Measurements from ENCODE around the gene SLC35E2B.
"Not testable (repeated sequence)": the region's sequence is repeated elsewhere in the genome, so short reads cannot be mapped to it uniquely, and the experiment has no call there.

Gene SLC35E2B

DNA sequence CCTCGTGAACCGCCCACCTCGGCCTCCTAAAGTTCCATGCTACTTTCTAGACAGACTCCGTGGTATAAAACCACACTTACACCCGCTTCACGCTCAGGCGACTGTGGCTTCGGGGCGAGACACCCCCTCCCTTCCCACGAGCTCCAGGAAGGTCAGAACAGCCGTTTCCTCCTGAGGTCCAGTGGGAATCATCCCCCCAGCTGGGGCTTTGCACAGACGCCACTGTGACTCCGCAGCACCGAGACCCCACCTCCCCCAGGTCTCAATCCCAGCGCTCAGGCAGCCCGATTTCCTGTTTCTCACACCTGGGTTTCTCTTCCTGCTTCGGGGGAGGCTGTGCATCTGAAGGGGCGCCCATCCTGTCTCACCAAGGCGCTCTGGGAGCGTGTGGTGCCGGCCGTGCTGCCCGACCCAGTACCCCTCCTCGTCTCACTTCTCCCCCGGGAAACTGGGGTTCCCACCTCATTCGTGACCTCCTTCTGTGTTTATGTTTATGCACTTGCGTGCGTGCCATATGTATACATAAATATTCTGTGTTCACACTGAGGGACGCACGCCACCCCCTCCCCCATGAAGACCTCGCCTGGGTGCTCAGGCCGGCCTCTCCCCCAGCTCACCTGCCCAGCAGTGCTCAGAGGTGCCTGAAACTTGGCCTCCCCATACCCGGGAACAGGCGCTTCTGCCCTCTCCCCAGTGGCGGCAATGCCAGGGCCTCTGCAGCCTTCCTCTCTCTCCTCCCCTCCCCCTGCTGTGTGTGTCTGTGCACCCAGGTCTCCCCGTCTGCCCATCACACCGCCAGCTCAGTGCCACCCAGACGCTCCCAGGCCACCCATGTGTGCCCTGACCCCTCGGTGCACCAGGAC lies 14.6 kb downstream of the SLC35E2B start:
- DNase-seq (ENCODE audit: low read depth in 2 of 2, low spot score in 1 of 2) = peak in 1 of 2 donors; percentile 25

DNA sequence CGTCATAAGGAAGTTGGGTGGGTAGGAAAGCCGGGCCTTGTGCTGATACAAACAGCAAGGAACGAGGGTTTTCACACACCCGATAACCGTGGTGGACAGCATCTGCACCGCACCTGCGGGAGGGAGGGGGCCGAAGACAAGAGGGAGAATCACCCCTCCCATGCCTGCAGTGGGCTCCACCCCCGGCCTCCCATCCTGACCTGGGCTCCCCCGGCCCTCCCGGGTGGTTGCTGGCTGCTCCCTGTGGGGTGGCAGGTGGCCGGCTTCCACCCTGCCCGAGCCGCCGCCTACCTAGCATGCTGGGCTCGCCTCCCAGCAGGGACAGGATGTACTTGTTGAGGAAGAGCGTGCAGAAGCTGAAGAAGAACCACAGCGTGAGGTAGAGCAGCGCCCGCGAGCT lies 16.5 kb downstream of the SLC35E2B start:
- not testable (repeated sequence) for DNase-seq (ENCODE audit: low read depth in 2 of 2, low spot score in 1 of 2)

DNA sequence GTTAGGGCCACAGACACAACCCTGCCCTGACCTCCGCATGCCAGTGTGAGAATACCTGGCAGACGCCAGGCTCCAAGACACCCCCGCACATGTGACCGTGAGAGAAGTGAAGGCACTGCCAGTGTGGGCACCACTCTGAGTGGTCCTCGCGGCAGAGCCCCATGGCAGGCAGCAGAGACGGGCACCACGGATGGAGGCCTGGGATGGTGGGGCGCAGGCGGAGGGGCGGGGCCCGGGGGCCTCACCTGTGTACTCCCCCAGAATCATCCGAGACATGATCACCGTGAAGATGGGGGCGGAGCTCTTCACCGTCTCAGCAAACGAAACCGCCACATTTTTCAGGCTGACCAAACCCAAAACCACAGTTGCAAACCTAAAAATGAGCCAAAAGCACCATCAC lies 17.4 kb downstream of the SLC35E2B start:
- DNase-seq (ENCODE audit: low read depth in 2 of 2, low spot score in 1 of 2) = not testable (repeated sequence)

DNA sequence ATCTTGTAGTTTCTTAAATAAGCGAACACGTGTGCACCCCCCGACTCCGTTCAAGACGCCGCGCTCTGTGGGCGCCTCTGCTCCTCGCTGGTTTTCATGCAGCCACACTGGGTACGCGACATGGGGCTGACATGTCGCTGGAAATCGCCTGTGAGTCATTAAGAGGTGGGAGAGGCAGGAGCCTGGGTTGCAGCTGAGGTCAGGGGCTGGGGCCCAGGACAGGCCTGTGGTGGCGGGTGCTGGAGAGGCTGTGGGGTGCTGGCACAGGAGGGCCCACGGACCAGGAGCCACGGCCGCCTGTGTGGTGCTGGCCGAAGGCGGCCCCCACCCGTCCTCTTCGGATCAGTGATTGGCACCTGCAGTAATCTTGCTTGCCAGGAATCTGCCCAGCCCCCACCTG lies 17.8 kb downstream of the SLC35E2B start:
- not testable (repeated sequence) for DNase-seq (ENCODE audit: low read depth in 2 of 2, low spot score in 1 of 2)

DNA sequence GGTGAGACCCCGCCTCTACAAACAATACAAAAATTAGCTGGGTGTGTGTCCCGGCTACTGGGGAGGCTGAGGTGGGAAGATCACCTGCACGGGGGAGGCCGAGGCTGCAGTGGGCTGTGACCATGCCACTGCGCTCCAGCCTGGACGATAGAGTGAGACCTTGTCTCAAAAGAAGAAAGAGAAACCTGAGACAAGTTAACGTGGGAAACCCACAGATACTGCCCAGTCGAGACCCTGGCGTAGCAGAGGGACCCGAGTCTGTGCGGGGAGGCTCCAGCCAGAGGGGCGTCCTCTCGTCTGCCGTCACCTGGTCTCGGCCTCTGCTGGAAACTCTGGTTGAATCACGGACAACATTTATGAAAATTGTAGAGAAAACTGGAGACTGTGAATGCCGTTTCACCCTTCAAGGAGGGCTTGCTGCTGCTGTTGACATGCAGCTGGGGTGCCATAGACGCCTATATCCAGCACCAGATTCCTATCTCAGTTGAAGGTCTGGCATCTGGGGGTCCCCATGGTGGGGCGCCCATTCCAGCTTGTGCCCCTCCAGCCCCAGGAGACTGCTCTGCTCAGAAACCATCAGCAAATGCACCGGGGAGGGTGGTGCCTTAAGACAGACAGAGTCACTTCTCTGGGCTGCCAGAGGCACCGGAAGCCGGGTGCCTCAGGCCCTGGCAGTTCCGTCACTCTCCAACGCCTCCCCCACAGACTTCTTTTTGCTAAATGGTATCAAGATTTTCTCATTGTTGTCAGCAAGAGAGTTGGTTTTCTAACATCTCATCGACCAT lies 20.2 kb downstream of the SLC35E2B start:
- no peak for DNase-seq (ENCODE audit: low read depth in 2 of 2, low spot score in 1 of 2)

DNA sequence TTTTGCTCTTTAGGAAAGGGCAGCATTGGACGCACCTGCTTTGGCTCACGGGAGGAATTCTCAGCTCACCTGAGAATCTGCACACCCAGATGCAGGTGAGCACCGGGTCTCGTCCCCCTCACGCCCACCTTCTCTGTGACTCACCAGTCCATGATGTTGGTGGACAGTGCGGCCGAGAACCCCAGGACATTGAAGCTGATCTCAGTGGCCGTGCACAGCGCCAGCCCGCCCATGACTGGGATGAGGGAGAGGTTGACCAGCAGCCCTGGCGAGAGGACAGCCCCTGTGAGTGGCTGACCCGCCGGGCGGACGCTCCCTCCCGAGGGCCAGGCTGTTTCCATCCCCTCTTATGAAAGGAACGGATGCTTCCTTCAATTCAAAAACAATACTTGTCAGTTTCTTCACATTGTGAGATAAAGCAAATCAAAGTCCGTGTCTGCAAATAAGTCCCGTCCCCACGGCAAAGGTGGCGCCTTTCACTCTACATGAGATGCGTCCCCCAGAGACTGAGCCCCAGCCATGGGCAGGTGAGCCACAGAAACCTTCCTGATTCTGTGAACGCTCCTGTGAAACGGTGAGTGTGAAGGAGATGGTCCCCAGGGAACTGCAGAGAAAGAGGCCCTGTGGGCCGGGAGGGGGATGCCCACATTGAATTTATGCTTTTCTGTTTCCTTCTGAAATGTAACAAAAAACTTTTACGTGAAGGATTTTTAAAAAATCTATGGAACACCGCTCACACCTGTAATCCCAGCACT lies 21.1 kb downstream of the SLC35E2B start:
- DNase-seq (ENCODE audit: low read depth in 2 of 2, low spot score in 1 of 2) = no peak

DNA sequence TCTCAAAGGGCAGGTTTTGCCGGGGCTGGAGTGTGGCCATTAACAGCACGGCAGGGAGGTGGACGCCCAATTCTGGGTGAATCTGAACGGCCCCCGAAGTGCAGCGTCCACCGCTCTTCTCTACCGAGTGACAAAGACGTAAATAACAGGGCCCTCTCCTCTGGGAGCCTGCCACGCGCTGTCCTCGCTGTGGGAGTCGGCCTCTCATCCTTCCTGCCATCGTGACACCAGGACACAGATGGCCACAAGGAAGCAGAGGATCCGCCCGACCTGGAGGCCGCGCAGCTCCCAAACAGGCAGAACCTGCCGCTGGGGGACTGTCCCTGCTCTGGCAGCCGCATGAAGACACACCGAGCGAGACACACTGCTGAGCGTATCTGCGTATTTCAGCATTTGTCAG lies 21.7 kb downstream of the SLC35E2B start:
- DNase-seq (ENCODE audit: low read depth in 2 of 2, low spot score in 1 of 2) = no peak

DNA sequence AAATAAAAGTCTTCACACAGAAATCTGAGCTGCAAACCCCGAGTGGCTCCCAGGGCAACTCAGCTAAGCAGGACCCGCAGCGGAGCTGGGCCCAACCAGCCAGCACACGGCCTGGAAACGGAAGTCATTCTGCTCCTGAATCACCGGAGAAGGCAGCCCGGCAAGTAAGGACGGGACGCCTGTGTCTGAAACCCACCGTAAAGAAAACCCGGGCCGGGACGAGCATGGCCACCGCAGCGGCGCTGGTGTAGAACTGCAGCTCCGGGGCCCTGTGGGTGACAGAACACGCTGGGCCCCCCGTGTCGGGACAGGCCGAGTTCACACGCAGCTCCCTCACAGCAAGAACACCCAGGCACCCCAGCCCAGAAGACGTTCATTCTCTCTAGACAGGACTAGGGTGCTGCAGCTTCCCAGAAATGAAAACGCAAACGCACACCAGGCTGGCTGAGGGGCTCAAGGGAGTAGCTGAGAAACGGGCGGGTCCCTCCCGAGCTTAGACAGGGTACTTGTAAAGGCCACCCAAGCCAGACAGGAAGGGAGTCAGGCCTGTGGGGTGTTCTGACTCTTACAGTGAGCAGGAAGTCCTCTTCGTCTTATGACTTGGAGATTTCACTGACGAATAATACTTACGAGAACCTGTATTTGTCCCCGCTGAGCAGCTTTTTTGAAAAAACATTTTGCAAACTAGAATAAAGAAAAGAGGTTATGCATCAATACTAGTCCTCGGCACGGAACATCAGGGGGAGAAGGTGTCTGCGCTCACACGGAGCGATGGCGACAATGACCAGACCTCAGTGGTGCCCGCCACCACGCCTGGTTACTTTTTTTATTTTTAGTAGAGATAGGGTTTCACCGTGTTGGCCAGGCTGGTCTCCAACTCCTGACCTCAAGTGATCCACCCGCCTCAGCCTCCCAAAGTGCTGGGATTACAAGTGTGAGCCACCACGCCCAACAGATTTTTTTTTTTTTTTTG lies 22.8 kb downstream of the SLC35E2B start:
- no peak for DNase-seq (ENCODE audit: low read depth in 2 of 2, low spot score in 1 of 2)

DNA sequence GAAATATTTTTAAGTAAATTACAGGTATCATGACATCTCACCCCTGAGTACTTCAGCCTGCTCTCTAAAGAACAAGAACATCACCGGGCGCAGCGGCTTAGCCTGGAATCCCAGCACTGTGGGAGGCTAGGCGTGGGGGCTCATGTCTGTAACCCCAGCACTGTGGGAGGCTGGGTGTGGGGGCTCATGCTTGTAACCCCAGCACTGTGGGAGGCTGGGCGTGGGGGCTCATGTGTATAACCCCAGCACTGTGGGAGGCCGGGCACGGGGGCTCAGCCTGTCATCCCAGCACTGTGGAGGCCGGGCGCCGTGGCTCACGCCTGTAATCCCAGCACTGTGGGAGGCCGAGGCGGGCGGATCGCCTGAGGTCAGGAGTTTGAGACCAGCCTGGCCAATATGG lies 26.1 kb downstream of the SLC35E2B start:
- DNase-seq (ENCODE audit: low read depth in 2 of 2, low spot score in 1 of 2) = no peak

DNA sequence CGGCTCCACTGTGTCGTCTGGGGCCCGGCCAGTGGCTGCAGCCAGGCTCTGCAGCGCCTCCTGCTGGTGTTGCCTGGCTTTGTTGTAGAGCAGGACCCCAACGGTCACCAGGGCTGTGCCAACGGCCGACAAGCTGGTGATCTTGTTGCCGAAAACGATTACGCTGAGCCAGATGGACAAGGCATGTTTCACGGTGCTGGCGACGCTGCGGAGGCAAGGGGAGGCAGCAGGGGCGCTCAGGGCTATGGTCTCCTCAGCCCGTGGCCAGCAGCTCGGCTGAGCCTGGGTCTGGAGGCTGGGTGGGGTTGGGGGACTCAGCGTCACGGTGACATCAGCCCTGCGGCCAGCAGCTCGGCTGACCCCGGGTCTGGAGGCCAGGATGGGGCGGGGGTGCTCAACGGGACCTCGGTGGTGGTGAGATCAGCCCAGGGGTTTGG lies 26.8 kb downstream of the SLC35E2B start:
- no peak for DNase-seq (ENCODE audit: low read depth in 2 of 2, low spot score in 1 of 2)

DNA sequence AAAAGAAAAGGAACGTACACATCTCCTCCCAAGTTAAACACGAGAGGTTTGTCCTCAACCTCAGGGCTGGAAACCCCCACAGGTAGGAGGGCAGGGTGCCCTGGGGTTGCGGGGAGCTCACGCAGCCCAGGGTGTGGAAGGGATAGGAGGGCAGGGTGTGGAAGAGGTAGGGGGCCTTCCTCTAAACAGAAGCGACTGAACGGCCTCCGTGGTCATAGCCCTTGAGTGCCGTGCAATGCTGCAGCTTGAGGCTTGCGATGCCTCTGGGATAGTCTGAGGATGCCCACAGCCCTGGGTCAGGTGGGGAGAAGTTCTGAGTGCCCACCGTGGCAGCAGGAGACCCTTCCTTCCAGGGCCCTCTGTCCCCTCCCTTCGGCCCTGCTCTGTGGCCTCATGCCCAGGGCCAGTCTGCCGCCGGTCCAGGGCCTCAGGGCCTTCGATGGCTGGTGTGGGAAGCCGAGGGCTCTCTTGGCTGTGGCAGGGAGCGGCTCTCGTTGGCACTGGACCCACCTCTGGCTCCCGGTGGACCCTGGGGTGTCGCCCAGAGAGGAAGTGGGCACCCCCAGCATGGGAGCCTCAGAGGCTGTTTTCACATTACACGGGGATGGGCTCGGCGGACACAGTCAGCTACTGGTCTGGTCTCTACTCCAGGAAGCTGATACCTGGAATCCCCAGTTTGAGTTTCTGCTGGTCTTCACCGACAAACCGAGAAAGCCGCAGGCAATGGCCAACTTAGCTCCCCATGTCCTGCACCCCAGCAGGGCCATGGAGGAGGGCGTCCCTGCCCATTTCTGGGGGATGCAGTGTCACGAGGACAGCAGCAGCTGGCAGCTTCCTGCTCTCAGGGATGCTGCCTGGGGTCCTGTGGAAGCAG lies 27.4 kb downstream of the SLC35E2B start:
- DNase-seq (ENCODE audit: low read depth in 2 of 2, low spot score in 1 of 2) = no peak

DNA sequence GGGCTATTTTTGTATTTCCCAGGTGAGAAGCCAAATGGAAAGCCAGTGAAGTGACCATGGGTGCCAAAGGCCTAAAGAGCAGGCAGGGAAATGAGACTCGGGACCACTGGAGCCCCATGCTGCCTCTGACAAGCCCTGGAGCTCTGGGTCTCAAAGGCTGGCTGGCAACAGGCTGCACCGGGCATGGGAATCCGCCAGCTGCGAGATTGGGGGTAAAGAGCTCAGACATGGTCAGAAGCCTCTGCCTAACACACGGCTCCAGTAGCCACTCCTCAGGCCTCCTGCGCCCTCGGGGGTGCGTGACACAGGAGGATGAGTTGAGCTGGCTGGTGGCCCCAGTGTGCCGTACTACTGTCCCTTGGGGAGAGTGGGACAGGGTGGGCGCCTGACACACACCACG lies 28.3 kb downstream of the SLC35E2B start:
- DNase-seq (ENCODE audit: low read depth in 2 of 2, low spot score in 1 of 2) = not testable (repeated sequence)

DNA sequence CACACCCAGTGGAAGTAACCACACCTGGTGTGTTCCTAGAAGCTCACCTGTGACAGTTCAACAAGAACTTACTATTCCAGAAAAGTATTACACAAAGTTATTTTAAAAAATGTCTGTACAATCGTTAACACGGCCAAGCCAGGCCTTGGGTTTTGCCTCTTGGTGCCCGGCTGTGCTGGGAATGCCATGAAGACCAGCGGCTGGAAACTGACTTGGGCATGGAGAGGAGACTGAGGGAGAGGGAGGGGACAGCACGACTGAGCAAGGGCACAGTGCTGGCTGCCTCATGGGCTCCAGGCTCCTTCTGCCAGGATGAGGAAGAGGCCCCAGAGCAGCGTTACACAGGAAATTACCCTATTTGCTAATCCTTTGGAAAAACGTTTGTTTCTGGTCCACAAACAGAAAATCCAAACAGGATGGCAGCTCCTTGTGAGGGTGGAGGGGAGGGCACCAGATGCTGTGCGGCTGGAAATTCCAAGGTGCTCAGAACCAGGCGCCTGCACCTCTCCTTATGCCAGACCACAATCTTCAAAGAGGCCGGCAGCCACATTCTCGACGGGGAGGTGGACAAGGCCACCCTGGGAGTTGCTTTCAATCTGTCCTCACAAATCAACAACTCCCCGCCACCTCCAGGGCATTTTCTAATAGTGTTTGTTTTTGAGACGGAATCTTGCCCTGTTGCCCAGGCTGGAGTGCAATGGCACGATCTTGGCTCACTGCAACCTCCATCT lies 29.6 kb downstream of the SLC35E2B start:
- not testable (repeated sequence) for DNase-seq (ENCODE audit: low read depth in 2 of 2, low spot score in 1 of 2)

DNA sequence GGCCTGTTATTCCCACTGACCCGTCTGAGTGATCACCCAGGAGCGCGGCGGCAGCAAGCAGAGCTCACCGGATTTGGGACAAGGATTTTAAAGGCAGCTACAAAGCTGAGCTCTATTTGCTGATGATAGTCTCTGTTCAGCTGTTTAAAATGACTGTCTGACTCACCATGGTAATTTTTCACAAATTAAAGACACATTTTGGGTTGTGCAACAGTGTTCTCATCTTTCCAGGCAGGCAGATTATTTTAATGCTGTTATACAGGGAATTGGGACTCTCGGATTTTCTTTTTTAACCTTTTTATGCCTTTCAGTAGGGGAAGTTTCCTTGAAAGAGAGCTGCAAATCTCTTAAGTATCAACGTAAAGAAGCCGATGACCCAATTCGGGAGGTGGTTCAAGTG lies 30.2 kb downstream of the SLC35E2B start:
- DNase-seq (ENCODE audit: low read depth in 2 of 2, low spot score in 1 of 2) = not testable (repeated sequence)

DNA sequence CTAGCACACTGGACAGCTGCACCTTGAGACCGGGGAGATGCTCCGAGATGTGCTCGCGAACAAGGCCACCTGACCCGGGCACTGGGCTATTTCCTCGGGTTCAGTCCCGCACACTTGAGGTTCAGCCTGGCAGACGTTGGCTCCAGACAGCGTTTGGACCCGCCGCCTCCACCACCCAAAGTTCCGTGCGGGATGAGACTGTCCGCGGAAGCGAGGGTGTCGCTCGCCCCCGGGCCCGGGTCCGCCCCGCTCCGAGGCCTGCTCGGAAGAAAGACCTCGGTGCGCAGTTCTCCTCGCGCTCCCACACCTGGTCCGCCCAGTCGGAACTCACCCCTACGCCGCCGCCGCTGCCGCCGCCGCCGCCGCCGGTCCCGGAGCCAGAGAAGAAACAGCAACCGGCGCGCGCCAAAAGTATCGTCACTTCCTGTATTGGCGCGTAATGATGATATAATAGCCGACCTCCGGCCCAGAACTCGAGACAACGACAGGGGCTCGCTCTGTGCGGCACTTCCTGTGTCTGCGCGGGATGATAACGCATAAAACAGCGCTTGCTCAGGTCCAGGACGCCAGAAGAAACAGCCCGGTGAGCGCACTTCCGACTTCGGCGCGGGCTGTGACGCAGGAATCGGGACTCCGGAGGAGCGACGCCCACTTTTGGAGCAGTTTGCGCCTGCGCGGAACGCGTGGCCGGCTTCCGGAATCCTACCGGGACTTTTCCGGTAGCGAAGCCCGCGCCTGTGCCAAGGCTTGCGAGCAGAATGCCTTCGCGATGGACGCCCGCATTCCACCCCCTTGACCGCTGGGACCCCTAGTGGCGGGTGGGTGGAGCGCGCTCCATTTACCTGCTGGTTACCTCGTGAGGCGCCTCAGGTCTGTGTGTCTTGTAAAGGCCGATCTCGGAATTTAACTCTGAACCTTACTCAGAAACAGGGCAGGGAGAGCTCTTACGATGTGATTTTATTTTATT lies 33.7 kb downstream of the SLC35E2B start, which contains the start of gene CDK11B:
CDK11B (minus strand) TSS at position 422 of the 967 bp plus-strand sequence. CDS start 1,519 bp downstream, outside the sequence.
- DNase-seq (ENCODE audit: low read depth in 2 of 2, low spot score in 1 of 2) = peak; percentile 78 to 98

DNA sequence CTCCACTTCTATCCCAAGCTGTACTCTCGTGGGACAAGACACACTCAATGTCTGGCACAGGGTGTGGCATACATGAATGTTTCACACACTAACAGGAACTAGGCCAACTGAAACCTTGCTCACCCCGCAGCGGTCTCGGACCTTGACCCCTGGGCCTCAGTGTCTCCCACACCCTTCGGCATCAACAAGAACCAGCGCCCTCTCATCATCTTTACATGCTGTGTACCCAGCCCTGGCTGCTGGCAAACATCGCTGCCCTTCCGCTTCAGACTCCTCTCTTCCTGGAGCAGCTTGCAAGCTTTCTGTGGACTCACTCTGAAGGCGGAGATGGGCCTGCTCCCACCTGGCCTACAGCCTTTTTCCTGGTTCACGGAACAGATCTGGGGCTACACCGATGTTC lies 44.3 kb downstream of the SLC35E2B start:
- DNase-seq (ENCODE audit: low read depth in 2 of 2, low spot score in 1 of 2) = not testable (repeated sequence)

DNA sequence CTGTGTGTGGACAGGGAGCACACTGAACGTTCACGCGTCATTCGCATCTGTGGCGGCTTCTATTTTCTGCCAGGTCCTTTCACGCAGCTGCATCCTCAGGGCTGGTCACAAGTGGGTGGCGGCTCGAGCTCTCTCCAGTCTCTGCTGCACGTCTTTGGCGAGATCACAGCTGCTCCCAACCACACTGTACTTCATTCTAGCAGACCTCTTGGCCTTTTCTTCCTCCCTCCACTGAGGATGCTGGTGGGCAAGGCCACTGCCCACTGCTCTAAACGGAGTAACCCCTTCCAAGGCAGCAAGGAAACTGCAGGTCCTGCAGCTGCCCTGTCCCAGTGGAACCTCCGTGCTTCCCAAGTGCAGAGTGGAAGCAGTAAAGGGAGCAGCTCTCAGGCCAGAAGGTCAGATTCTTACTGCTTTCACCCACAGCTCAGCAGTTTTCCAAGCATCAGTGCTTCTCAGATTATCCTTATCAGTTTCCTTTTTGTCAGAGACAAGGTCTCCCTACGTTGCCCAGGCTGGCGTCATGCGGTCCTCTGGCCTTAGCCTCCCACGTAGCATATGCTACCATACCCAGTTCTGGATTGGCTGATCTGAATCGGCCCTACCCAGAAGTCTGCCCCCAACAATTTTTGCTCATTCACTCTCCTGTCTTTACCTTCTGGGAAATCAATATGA lies 44.9 kb downstream of the SLC35E2B start:
- not testable (repeated sequence) for DNase-seq (ENCODE audit: low read depth in 2 of 2, low spot score in 1 of 2)
